LNCAP (cell line): ENCODE data around the gene SLC12A1.

ENCODE experiments used
- TF ChIP-seq, protein P1 (sequence below): fragments of 450-650 bp; IDR thresholded peaks from 2 replicates; pipeline ENCODE4 v1.5.1; 2017; ENCODE audit warnings: mild to moderate bottlenecking

Gene SLC12A1

DNA sequence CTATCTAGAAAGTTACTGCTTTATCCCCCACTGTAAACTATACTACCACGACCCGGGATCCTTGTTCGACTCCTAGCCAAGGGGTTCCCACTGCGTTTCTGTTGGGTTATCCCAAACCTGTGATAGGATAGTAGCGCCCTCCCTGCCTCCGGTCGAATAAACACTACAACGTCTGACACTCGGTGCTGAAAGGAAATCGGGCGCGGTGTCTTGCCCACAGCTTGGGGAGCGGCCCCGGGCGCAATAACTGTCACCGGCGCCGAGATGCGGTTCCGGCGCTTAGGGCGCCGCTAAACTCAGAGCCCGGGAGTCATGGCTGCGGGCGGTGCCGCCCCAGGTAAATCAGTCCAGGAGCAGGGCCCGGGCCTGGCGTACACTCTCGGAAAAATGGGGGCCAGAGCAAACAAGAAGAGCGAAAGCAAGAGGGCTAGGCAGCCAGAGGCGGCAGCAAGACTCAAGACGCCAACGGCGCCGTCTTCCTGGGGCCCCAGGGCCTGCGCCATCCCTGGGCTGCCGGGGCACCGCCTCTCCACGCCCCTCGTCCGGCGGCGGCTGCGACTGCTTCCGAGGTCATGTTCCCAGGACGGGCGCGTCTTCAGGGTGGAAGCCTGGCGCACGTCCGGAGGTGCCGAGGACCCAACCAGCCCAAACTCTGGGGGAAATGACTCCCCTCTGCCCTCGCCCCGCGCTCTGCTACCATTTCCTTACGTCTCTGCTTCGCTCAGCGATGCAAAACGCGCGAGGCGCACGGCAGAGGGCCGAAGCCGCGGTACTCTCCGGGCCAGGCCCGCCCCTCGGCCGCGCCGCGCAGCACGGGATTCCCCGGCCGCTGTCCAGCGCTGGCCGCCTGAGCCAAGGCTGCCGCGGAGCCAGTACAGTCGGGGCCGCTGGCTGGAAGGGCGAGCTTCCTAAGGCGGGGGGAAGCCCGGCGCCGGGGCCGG is 125.0 kb downstream of the SLC12A1 start, which contains the start of gene DUT:
Gene DUT, plus strand, starts transcription at position 575 of the 941 bp plus-strand sequence. Its CDS starts 87 bp downstream, at position 662.
- TF ChIP-seq, protein P1, sequence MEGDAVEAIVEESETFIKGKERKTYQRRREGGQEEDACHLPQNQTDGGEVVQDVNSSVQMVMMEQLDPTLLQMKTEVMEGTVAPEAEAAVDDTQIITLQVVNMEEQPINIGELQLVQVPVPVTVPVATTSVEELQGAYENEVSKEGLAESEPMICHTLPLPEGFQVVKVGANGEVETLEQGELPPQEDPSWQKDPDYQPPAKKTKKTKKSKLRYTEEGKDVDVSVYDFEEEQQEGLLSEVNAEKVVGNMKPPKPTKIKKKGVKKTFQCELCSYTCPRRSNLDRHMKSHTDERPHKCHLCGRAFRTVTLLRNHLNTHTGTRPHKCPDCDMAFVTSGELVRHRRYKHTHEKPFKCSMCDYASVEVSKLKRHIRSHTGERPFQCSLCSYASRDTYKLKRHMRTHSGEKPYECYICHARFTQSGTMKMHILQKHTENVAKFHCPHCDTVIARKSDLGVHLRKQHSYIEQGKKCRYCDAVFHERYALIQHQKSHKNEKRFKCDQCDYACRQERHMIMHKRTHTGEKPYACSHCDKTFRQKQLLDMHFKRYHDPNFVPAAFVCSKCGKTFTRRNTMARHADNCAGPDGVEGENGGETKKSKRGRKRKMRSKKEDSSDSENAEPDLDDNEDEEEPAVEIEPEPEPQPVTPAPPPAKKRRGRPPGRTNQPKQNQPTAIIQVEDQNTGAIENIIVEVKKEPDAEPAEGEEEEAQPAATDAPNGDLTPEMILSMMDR: no peak; the same call in 1 of the 2 replicates

DNA sequence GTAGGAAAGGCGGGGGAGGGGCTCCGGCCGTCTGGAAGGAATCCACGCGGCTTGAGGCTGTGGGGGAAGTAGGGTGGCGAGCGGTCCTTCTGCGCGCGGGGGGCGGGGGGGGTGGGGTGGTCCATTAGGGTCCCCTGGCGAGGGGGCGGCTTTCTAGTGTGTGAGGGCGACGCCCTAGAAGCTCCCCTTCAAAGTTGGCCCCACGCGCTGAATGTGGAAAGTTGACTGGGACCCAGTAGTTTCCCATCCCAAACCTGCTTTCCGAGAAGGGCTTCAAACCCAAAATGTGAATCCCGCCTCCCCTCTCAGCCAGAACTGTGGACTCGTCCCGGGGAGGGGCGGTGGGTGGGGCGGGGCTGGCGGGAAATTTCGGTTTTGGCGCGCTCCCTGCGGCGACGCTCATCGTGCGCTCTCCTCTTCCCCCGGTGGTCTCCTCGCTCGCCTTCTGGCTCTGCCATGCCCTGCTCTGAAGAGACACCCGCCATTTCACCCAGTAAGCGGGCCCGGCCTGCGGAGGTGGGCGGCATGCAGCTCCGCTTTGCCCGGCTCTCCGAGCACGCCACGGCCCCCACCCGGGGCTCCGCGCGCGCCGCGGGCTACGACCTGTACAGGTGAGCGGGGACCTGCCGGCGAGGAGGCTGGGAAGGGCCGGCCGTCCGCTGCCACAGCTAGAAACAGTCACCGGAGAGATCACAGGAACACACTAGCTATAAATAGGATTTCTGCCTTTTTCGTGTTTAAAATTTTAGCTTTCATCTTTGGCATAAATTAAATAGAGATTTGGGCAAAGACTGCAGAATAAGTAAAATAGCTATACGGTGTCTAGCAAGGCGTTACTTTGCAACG is 125.9 kb downstream of the SLC12A1 start:
- TF ChIP-seq, protein P1: no peak

DNA sequence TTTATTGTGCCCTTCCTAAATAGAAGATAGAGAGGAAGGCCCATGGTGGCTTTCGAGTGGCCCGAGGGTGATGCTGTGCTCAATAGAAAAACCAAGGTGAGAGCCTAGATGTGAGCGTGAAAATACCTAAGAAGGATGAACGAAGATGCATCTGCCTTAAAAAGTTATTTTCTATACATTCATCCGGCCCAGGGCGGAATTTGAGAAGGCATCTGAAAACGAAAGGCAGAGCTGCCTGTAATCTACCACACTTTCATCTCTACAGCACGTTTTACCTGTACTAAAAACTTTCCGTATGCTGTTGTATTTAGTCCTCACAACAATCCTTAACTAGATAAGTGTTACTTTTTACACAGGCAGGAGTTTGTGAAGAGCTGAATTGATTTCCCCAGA is 126.5 kb downstream of the SLC12A1 start:
- TF ChIP-seq, protein P1: no peak

DNA sequence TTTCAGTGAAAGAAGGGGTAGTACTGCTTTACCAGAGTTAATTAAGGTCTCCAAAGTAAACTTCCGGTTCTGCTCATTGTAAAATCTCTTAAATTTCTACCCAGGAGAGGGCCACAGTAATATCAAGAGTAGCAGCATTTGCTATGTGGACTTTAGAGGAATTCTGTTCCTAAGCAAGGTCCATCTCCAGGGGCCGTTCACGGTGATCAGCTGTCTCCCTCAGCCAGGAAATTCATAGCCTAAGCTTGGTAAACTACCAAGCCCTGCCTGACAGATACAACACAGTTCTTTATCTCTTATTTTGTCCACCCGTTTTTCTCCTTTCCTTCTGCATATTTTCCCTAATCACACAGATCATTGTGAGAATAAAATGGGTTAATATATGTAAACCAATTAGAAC is 127.4 kb downstream of the SLC12A1 start:
- TF ChIP-seq, protein P1: no peak

DNA sequence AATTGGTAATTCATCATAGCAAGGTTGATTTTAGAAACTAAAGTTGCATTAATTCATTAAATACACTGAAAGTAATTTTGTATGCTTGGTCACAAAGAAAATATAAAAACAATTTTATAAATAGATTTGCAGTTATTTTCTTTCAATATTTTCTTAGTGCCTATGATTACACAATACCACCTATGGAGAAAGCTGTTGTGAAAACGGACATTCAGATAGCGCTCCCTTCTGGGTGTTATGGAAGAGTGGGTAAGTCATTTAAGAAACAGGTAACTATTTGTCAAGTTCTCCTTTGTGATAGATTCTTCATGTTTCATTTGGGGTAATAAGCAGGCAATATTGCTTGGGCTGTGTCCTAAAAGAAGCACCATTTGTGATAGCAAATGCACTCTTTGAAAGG is 128.2 kb downstream of the SLC12A1 start:
- TF ChIP-seq, protein P1: no peak

DNA sequence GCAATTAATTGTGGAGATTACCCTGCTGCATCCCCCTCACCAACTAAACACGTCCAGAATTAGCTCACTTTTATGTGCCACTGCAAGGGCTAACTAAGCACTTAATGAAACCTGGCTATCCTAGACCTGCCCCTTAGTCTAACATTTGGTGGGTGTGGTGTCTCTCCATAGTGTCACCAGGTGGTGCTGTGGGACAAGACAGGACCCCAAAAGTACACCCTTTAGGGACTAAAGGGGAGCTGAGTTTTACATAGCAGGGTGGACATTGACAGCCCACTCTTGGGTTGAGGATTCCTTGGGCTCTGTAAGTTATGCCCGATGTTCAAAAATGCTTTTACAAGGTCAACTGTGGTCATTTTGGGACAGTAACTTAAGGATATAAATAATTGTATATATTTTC is 130.8 kb downstream of the SLC12A1 start:
- TF ChIP-seq, protein P1: no peak

DNA sequence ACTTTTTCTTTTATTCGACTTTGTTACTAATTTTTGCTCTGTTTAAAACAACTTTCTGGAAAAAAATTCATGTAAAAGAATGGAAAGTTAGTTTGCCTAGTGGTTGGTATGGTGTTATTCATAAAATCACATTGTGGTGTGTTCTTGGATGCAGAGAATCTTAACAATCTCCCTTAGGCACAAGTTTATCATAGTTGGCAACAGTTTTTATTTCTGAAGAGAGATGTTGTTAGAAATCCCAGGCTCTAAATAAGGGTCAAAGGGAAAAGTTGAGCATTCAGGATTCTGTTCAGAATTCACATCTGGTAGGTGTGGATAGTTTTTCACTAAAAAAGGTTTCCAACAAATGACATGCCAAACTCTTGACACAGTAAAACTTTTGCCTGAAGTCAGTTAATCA is 131.5 kb downstream of the SLC12A1 start:
- TF ChIP-seq, protein P1: no peak
